Activated naive CD8-positive, alpha-beta T cell (primary cell): ENCODE results near the gene ANKRD31.

Experiments used
- H3K27ac Mint-ChIP-seq: one replicate; pipeline ENCODE4 v1.8.0; 2021; ENCODE audit warnings: mixed read lengths
- H3K27me3 Mint-ChIP-seq: one replicate; pipeline ENCODE4 v1.8.0; 2021; ENCODE audit warnings: mixed read lengths
- H3K36me3 Mint-ChIP-seq: one replicate; pipeline ENCODE4 v1.8.0; 2021; ENCODE audit warnings: mixed read lengths
- H3K4me1 Mint-ChIP-seq: one replicate; pipeline ENCODE4 v1.8.0; 2021; ENCODE audit warnings: low read depth, mixed read lengths
- H3K4me3 Mint-ChIP-seq: one replicate; pipeline ENCODE4 v1.8.0; 2021; ENCODE audit warnings: mild to moderate bottlenecking, mixed read lengths
- H3K9me3 Mint-ChIP-seq: one replicate; pipeline ENCODE4 v1.8.0; 2021; ENCODE audit warnings: low read depth, mixed read lengths

ANKRD31 gene

DNA sequence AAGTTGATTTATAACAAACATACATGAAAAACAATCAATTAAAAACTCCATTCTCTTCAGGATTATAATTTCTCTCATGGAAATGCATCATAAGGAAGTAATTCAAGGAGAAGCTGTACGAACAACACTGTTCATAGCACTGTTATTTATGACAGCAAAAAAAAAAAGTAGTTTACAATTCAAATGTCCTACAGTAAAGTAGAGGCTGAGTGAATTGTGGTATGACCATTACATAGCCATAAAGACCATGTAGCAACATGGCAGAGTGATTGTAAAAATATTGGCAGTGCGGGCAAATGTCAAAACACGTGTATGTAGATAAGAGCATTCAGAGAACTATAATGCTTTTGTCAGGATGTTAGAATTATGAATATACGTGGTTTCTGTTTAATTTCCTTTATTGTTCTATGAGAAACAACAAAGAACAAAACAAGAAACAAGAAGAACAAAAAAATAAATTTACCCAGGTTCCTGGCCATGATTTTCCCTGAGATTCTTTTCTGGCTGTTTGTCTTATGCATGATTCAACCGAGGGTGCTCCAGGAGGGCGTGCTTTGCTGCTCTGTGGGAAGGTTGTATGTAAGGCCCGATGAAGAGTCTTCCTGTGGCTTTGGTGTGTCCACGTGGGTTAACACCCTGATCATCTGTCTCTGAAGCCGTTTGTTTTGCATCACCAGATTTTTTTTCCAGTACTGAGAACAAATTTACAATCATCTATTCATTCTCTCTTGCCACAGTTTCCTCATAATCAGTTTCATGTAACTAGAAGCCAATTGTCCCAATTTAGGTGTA is 213.1 kb downstream of the ANKRD31 start:
- H3K27ac Mint-ChIP-seq, result peak overlapping the region; percentile 41
- peak overlapping the region; percentile 20 for H3K4me3 Mint-ChIP-seq
- H3K4me1 Mint-ChIP-seq, result peaks cover 50% of the 10 kb centered on the region
- no peaks in the 10 kb centered on the region for H3K27me3 Mint-ChIP-seq
- H3K9me3 Mint-ChIP-seq, result no peaks in the 10 kb centered on the region
- H3K36me3 Mint-ChIP-seq, result peaks cover 3% of the 10 kb centered on the region

DNA sequence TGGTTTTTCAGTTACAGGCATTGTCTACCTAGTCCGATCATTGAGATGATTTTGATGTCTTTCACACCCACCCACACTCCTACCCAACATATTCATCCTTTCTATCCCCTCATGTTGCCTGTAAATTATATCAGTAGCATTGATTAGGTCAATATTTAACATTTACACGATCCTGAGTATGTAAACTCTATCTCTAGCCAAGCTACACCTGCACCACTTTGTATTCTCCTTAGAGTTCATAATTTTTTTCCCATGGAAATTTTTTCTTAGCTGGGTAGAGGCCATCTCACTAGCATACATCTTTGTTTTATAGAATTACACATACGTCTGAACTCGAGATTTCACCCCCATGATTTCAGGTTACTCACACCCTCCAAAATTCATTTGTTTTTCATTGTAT is 214.9 kb downstream of the ANKRD31 start:
- Mint-ChIP-seq H3K4me1 (peaks cover 37% of the 10 kb centered on the region), H3K9me3 (no peaks in the 10 kb centered on the region), H3K36me3 (peaks cover 3% of the 10 kb centered on the region), H3K27ac (no peak overlapping the region), H3K27me3 (no peaks in the 10 kb centered on the region), H3K4me3 (no peak overlapping the region)

DNA sequence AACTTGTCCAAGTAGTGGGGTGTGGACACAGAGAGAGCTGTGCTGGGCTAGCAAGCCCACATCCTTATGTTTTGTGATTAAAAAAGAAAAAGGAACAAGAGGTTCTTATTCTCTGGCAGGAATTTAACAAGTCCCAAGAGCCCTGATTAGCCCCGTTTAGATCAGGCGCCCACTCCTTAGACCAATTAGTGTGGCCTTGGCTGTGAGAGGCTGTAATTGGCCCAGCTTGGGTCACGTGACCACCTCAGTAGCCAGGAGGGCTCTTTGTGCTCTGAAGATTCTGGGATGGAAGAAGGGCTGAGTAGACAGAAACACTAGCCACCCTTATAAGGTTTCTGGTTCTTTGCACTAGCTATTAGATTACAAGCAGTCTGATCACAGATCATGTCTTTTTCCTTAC is 215.5 kb downstream of the ANKRD31 start:
- peaks cover 3% of the 10 kb centered on the region for H3K36me3 Mint-ChIP-seq
- no peaks in the 10 kb centered on the region for H3K9me3 Mint-ChIP-seq
- no peak overlapping the region for H3K4me3 Mint-ChIP-seq
- peaks cover 37% of the 10 kb centered on the region for H3K4me1 Mint-ChIP-seq
- no peak overlapping the region for H3K27ac Mint-ChIP-seq
- H3K27me3 Mint-ChIP-seq, result no peaks in the 10 kb centered on the region

DNA sequence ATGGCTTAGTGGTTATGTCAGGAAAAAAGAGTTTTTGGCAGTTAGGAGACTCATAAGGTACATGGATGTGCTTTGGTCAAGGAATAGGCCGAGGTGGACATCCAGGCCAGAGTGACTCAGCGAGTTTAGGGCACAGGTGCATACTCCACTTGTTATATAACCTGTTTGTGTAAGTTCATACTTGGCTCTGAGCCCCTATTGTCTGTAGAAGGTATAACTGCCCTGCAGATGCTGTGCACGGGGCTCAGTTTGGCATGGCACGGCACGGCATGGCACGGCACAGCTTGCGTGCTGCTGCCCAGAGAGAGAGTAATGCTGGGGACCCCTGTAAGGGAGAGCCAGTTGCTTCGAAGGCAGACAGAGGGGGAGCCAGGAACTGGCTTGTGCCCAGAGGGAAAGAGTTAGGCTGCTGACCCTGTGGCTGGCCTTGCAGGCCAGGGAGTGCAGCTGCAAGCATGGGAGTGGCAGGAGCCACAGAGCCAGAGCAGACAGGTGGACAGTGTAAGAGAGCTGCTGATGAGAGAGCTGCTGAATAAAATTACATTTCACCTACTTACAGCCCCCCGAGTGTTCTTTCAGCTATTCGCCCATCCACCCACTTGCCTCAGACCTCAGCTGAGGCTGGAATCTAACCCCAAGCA is 216.5 kb downstream of the ANKRD31 start:
- H3K4me3 Mint-ChIP-seq, result no peak overlapping the region

DNA sequence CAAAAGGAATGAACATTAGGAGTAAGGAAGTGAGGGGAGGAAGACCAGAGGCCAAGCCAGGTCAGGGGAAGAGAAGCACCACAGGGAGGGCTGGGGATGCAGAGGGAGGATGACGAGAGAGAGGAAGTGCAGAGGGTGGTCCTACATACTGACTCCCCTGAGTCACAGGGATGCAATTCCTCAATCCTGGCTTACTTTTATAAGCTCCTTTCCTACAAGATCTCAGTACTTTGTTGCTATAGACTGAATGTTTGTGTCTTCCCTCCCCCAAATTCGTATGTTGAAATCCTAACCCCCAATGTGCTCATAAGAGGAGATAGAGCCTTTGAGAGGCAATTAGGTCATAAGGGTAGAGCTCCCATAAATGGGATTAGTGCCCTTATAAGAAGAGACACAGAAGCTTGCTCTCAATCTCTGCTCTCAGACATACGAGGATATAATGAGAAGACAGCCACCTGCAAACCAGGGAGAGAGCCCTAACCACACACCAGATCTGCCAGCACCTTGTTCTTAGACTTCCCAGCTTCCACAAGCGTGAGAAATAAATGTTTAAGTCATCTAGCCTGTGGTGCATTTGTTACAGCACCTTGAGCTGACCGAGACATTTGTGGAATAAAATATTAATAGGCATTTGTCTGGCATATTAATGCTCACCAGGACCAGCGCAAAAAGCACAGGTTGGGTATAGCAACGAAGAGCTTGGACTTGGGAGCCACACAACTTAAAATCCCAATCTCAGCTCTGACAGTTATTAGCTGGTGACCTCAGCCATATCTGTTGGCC is 217.7 kb downstream of the ANKRD31 start:
- no peak overlapping the region for H3K4me3 Mint-ChIP-seq
- H3K27ac Mint-ChIP-seq, result no peak overlapping the region
- H3K9me3 Mint-ChIP-seq, result no peaks in the 10 kb centered on the region
- peaks cover 22% of the 10 kb centered on the region for H3K4me1 Mint-ChIP-seq
- H3K27me3 Mint-ChIP-seq, result no peaks in the 10 kb centered on the region
- no peaks in the 10 kb centered on the region for H3K36me3 Mint-ChIP-seq

More for the DNA sequence above, 216.5 kb downstream of the ANKRD31 start:
- Mint-ChIP-seq H3K27ac (no peak overlapping the region), H3K9me3 (no peaks in the 10 kb centered on the region), H3K4me1 (peaks cover 32% of the 10 kb centered on the region), H3K36me3 (no peaks in the 10 kb centered on the region), H3K27me3 (no peaks in the 10 kb centered on the region)
